Measurements from ENCODE around the gene FAM120A. TPM values are rescaled to one million over a fixed set of nuclear protein-coding genes. Genes with fewer than 3 reads are reported as not detected.

FAM120A gene
- total RNA-seq, 1 experiment from 2014 or later = 43.2 TPM

DNA sequence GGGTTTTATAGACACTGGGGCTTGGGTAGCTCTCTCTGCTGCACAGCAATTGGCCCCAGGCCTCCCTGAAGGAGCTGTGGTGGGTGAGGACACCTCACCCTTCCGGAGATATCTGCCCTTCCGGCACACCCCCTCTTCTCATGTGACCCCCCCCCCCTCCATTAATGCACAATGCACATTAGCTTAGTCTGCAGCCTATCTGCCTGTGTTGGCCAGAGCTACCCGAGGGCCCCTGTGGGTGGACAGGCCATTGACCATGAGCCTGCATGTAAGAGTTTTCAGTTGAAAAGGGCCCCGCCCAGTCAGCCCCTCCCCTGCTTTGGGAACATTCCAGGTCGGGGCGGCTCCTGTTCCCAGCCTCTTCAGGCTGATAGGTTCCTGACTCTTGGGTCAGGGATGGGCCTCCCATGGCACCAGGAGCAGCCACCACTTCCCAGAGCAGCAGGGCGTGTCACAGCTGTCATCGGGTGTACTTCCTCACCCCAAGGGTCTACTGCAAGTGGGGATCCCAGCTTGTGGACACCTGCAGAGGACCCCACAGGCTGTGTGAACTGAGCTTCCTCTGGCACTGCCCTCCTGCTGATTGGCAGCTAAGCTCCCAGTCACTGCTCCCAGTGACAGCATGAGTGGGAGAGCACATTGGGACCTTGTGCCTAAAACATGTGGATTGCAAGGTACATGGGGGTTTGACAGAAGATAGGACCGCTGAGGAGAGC is 142.7 kb downstream of the FAM120A start:
- TF ChIP-seq, protein P1, sequence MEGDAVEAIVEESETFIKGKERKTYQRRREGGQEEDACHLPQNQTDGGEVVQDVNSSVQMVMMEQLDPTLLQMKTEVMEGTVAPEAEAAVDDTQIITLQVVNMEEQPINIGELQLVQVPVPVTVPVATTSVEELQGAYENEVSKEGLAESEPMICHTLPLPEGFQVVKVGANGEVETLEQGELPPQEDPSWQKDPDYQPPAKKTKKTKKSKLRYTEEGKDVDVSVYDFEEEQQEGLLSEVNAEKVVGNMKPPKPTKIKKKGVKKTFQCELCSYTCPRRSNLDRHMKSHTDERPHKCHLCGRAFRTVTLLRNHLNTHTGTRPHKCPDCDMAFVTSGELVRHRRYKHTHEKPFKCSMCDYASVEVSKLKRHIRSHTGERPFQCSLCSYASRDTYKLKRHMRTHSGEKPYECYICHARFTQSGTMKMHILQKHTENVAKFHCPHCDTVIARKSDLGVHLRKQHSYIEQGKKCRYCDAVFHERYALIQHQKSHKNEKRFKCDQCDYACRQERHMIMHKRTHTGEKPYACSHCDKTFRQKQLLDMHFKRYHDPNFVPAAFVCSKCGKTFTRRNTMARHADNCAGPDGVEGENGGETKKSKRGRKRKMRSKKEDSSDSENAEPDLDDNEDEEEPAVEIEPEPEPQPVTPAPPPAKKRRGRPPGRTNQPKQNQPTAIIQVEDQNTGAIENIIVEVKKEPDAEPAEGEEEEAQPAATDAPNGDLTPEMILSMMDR (IDR thresholded peaks at IDR 0.05; ENCODE audit: insufficient read depth in 1 of 2, low read depth in 1 of 2, low read length in 1 of 2, severe bottlenecking in 1 of 2, unreplicated experiment in 1 of 2) = no peak
- H3K27me3 Mint-ChIP-seq (ENCODE audit: insufficient read depth, unreplicated experiment) = no peaks in the 10 kb centered on the region
- peak; percentile 6 to 50 for DNase-seq
- H3K27ac Mint-ChIP-seq (ENCODE audit: unreplicated experiment) = no peak overlapping the region
- H3K4me3 Mint-ChIP-seq (ENCODE audit: unreplicated experiment) = no peak overlapping the region
- no peaks in the 10 kb centered on the region for H3K9me3 Mint-ChIP-seq (ENCODE audit: unreplicated experiment)
- no peaks in the 10 kb centered on the region for H3K4me1 Mint-ChIP-seq (ENCODE audit: low read depth, unreplicated experiment)
- Histone ChIP-seq H3K9me3 (no peaks in the 10 kb centered on the region), H3K27me3 (replicated peaks; ENCODE audit: control insufficient read depth, insufficient read depth, low read length) (no peaks in the 10 kb centered on the region), H3K36me3 (ENCODE audit: control insufficient read depth, insufficient read depth, low read length) (no peaks in the 10 kb centered on the region), H3K4me1 (peaks cover 3% of the 10 kb centered on the region; the same call in 1 of the 2 replicates), H3K4me3 (ENCODE audit: low read depth, low read length) (no peak overlapping the region)
- ChIA-PET POLR2A (no interaction called here), CTCF (interaction anchor here (0.6 kb wide), 1 partner anchor 622 kb away, joined by 4 read pairs; no protein-coding TSS in a partner anchor)
- BruUV-seq (replicated peaks) = no TSS peak
- intact Hi-C loops (cut with micrococcal nuclease; ENCODE audit: unreplicated experiment) = no loop called here
- H3K36me3 Mint-ChIP-seq (ENCODE audit: insufficient read depth, unreplicated experiment) = no peaks in the 10 kb centered on the region

- Histone ChIP-seq H3K36me3 (ENCODE audit: control insufficient read depth, insufficient read depth, low read length) (no peaks in the 10 kb centered on the region), H3K4me3 (ENCODE audit: low read depth, low read length) (no peak overlapping the region), H3K9me3 (no peaks in the 10 kb centered on the region), H3K27me3 (replicated peaks; ENCODE audit: control insufficient read depth, insufficient read depth, low read length) (no peaks in the 10 kb centered on the region), H3K4me1 (peaks cover 3% of the 10 kb centered on the region; the same call in 1 of the 2 replicates)
- Mint-ChIP-seq H3K9me3 (ENCODE audit: unreplicated experiment) (no peaks in the 10 kb centered on the region), H3K36me3 (ENCODE audit: insufficient read depth, unreplicated experiment) (no peaks in the 10 kb centered on the region), H3K4me1 (ENCODE audit: low read depth, unreplicated experiment) (peaks cover 7% of the 10 kb centered on the region), H3K27me3 (ENCODE audit: insufficient read depth, unreplicated experiment) (no peaks in the 10 kb centered on the region), H3K4me3 (ENCODE audit: unreplicated experiment) (no peak overlapping the region), H3K27ac (ENCODE audit: unreplicated experiment) (no peak overlapping the region)
- no TSS peak for BruUV-seq (replicated peaks)
- no peak for DNase-seq
- CTCF ChIA-PET = no interaction called here
- TF ChIP-seq, protein P1 (IDR thresholded peaks at IDR 0.05; ENCODE audit: insufficient read depth in 1 of 2, low read depth in 1 of 2, low read length in 1 of 2, severe bottlenecking in 1 of 2, unreplicated experiment in 1 of 2) = no peak
- intact Hi-C loops (cut with micrococcal nuclease; ENCODE audit: unreplicated experiment) = no loop called here
- POLR2A ChIA-PET = no interaction called here
Observed at GRCh38 chr9:93595461-93595860, 144.0 kb downstream of the FAM120A start.

GRCh38 chr9:93595861-93596365 is 144.4 kb downstream of the FAM120A start:
- Mint-ChIP-seq H3K27ac (ENCODE audit: unreplicated experiment) (no peak overlapping the region), H3K4me1 (ENCODE audit: low read depth, unreplicated experiment) (peaks cover 7% of the 10 kb centered on the region), H3K4me3 (ENCODE audit: unreplicated experiment) (no peak overlapping the region), H3K36me3 (ENCODE audit: insufficient read depth, unreplicated experiment) (no peaks in the 10 kb centered on the region), H3K9me3 (ENCODE audit: unreplicated experiment) (no peaks in the 10 kb centered on the region), H3K27me3 (ENCODE audit: insufficient read depth, unreplicated experiment) (no peaks in the 10 kb centered on the region)
- peaks cover 3% of the 10 kb centered on the region; the same call in 1 of the 2 replicates for H3K4me1 ChIP-seq
- intact Hi-C loops (cut with micrococcal nuclease; ENCODE audit: unreplicated experiment) = no loop called here
- no peaks in the 10 kb centered on the region for H3K36me3 ChIP-seq (ENCODE audit: control insufficient read depth, insufficient read depth, low read length)
- POLR2A ChIA-PET = no interaction called here
- TF ChIP-seq, protein P1 (IDR thresholded peaks at IDR 0.05; ENCODE audit: insufficient read depth in 1 of 2, low read depth in 1 of 2, low read length in 1 of 2, severe bottlenecking in 1 of 2, unreplicated experiment in 1 of 2) = no peak
- DNase-seq = no peak
- BruUV-seq (replicated peaks) = no TSS peak
- no peaks in the 10 kb centered on the region for H3K9me3 ChIP-seq
- no peak overlapping the region for H3K4me3 ChIP-seq (ENCODE audit: low read depth, low read length)
- CTCF ChIA-PET = no interaction called here
- no peaks in the 10 kb centered on the region for H3K27me3 ChIP-seq (replicated peaks; ENCODE audit: control insufficient read depth, insufficient read depth, low read length)
